Measurements from ENCODE around the gene NDNF.

DNA sequence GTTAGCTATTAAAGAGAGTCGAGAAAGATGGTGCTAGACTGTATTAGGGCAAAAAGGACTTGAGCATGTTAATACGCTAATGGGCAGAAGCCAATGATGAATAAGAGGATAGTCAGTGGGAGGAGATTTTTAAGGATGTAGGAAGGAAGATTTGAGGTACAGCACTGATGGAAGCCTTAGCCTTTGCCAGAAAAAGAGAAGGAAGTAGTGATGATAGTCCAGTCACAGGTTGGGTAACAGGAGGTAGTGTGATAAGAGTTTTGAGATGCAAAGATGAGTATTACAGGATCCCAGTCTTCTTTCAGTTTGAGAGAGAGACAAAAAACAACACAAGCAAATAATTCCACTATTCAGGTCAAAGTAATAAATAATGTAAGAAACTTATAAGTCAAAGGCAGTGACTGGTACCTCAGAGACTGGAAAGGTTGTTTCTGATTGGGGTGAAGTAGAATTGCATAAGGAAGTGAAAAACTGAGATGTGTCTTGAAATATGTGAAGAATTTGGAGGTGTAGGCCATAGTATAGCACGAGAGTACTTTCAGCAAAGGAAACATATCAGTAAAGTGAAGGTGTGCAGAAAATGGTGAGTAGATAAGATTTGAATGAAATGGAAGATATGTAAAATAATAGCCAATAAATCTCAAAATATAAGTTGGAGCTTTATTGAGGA lies 22.1 kb upstream of the NDNF start:
- no peak for TF ChIP-seq CTCF (conservative IDR thresholded peaks at IDR 0.05)
- no peak for TF ChIP-seq ZFX (IDR thresholded peaks at IDR 0.05)
